HG02588 (cell line): ENCODE data around the gene IMP4.
A peak's percentile ranks its signal among the peaks of the same experiment; 100 is the strongest.

ENCODE experiments used
- ATAC-seq: cut with Tn5 transposase; IDR thresholded peaks from one replicate; pipeline ENCODE4 v1.9.1; 2021; ENCODE audit warnings: mild to moderate bottlenecking, moderate library complexity; ENCODE audit not compliant: unreplicated experiment

Gene IMP4

DNA sequence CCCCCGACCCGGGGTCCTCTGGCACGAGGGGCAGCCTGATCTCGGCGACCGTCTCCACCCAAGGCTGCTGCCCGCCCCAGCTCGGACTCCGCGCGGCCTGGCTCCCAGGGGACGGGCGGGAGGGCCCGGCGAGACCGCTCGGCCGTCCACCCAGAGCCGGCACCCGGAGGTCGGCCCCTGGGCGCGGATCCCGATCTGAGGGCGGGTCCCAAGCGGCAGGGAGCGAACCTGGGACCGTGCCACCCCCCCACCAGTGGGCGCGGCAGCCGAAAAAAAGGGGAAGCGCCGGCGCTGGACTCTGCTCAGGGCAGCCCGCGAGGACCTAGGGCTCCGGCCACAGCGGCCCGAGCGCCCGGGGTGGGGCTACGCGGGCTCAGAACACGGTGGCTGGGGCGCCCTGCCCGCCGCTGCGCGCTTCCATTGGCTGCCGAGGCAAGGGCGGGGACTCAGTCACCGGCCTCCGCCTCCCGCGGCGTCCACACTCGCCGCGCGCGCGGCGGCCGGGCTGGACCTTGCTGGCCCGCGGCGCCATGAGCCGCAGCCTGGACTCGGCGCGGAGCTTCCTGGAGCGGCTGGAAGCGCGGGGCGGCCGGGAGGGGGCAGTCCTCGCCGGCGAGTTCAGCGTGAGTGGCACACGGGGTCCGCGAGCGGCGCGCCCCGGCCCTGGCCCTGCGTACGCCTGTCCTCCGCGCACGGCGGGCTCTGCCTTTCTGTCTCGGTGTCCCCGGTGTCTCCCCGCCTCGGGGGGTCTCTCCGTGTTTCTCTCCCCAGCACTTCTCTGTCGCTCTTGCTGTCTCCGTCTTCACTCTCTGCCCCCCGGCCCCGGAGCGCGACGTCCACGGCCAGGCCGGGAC, 13.1 kb downstream of the IMP4 start, which contains the start of gene PTPN18:
Gene PTPN18 (plus strand): TSS at position 479 of the 854 bp plus-strand sequence. CDS start 52 bp downstream, at position 531.
- peak; percentile 90 for ATAC-seq

DNA sequence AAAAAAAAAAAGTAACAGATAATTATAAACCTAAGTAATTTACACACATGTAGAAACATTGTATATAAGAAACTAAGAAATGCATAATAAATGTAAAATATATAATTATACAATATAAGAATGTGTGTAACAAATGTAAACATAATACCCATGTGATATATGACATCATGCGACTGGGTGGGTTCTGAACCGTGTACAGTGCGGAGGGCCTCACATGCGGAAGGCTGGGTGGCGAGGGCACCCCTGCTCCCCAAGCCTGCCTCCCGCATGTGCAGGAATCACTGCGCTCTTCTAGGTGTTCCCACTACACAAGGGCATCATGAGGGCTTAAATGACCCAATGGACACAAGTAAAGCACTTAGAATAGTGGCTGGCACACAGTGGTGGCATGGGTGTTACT, 15.2 kb downstream of the IMP4 start:
- ATAC-seq, result no peak

DNA sequence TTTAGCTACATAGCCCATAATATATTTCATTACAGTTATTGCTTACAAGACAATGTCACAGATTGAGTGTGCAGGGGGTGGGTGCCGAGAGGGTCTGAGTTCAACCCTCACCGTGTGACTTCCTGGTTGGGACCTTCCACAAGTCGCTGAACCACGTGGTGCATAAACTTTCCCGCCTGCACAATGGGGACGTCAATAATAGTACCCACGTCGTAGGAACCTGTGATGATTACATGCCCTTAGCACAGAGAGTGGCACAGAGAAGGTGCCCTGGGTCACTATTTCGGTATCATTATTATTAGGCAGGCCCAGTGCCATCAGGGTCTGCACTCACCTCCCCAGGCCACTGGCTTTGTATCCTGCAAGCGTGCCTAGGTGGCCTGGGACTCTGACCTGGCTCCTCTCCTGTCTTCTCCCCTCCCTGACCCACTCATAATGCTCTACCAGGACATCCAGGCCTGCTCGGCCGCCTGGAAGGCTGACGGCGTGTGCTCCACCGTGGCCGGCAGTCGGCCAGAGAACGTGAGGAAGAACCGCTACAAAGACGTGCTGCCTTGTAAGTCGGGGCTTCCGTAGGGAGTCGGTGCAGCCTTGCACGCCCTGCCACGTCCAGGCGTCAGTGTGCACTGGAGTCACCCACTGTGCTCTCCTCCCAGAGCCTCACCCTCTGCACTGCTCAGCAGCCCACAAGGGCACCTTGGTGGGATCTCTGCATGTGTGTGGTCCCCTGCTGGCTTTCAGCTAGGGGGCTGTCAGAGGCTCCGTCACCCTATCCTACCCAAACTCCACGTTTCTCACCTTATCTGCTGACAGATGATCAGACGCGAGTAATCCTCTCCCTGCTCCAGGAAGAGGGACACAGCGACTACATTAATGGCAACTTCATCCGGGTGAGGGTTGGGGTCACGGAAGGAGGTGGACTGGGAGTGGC, 16.0 kb downstream of the IMP4 start:
- ATAC-seq, result no peak

DNA sequence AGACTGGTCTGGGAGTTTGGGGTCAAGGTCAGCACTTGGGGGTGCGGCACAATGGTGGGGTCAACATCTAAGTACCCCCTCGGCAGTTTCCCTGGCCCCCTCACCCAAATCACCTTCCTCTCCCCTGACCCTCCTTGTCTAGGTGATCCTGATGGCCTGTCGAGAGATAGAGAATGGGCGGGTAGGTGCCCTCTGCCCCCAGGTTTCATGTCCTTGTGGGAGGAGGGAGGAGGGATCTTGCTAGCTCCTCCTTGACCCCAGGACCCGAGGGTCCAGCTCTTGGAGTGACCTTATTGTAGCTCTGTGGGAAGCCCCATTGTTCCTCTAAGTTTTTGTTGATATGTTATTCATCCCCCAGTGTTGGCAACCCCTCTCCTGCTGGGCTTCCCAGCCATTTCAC, 16.8 kb downstream of the IMP4 start:
- no peak for ATAC-seq

DNA sequence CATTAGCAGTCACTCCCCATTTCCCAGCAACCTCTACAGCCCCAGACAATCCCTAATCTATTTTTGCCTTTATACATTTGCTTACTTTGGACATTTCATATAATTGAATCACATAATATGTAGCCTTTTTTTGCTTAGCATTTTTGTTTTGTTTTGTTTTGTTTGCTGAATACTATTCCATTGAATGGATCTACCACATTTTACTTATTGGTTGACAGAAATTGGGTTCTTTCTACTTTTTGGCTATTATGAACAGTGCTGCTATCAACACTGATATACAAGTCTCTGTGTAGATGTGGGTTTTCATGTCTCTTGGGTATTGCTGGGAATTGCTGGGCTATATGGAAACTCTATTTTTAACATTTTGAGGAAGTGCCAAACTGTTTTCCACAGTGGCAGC, 20.8 kb downstream of the IMP4 start:
- no peak for ATAC-seq

DNA sequence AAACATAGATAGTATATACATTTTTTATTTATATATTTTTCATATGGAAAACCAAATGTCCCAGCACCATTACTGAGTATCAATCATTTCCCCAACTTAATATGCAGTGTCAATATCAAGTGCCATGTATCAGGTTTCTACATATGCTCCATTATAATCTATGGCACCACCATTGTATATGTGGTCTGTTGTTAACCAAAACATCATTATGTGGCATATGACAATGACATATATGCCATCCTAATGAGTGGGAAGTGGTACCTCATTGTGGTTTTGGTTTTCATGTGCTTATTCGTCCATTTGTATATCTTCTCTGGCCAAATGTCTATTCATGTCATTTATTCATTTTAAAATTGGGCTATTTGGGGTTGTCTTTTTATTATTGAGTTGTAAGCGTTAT, 22.4 kb downstream of the IMP4 start:
- no peak for ATAC-seq

DNA sequence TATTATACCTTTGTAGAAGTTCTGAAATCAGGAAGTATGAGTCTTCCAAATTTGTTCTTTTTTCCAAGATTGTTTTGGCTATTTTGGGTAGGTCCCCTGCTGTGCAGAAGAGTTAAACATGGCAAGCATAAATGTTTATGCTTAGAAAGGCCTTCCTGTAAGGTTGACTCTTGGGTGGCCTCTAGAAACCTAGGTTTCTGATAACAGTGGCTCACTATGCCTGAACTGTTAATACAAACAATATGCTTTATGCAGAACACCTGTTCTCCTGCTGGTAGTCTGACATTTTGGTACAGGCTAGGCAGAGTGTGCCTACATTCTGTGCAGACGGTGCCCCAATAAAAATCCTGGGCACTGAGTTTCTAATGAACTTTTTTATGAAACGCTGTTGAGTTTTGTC, 23.3 kb downstream of the IMP4 start:
- no peak for ATAC-seq

DNA sequence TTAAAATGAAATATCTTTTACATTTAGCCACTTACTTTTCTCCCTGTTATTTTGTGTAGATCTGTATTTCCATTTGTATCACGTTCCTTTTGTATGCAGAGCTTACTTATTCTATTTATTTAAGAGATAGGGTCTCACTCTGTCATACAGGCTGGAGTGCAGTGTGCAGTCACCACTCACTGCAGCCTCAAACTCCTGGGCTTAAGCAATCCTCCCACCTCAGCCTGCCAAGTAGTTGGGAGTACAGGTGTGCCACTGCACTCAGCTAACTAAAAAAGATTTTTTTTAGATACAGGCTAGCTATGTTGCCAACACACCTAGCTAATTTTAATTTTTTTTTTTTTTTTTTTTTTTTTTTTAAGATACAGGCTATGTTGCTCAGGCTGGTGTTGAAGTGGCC, 24.0 kb downstream of the IMP4 start:
- no peak for ATAC-seq

DNA sequence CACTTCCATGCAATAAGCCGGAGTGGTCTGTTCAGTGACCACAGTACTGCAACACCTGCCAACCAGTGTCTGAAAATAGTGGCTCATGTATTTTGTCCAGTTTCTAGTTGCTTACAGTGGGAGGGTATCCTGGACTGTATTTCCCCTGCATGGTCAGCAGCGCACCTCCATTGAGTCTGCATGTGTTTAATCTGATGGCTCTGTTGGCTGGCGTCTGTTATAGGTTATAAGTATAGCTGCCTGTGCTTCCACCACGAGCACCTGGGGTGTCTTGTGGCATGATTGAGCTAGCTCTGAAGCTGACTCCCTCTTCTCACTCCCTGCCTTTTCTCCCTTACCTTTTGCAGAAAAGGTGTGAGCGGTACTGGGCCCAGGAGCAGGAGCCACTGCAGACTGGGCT, 26.1 kb downstream of the IMP4 start:
- no peak for ATAC-seq

DNA sequence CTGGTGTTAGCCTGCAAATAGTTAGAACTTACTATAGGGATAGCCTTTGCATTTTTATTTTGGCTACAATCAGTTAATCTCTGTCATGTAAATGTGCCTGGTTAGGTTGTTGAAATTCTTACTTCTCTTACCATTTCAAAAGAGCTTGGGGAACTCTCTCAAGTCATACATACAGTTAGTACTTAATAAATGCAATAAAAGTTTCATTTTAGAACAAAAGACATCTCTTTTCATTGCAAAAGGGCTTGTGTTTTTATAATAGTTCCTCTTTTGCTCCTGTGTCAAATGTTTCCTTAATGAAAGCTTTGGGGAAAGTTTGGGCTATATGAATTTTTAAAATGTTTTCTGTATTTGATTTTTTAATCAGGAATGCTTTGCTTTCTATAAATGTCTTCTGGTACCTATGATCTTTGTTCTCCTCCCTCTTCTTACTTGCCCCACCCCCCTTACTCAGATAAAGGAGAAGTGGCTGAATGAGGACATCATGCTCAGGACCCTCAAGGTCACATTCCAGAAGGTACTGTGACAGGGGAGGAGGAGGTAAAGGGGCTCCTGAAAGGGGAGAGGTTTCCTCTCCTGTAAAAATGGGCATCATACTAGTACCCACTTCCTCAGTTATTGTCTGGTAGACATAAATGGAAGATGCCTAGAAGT, 26.7 kb downstream of the IMP4 start:
- no peak for ATAC-seq

DNA sequence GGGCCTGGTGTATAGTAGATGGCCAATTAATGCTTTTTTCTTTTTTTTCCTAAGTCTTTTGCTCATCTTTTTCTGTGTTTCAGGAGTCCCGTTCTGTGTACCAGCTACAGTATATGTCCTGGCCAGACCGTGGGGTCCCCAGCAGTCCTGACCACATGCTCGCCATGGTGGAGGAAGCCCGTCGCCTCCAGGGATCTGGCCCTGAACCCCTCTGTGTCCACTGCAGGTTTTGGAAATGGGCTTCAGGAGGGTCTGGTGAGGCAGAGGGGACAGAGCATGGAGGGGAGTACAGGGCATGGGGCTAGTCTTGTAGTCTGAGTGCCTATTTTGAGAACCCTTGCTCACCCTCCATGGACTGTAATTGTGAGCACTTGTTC, 27.3 kb downstream of the IMP4 start:
- no peak for ATAC-seq

DNA sequence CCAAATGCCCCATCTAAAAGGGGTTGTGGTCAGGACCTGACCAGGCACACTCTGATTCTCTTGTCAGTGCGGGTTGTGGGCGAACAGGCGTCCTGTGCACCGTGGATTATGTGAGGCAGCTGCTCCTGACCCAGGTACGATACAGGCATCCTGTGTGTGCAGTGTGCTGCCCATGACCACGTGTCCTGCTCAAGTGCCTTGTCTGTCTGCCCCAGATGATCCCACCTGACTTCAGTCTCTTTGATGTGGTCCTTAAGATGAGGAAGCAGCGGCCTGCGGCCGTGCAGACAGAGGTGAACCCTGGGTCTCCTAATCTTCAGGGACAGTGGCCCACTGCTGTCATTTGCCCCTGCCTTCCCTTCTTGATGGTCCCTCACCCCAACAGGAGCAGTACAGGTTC, 27.8 kb downstream of the IMP4 start:
- ATAC-seq, result no peak

DNA sequence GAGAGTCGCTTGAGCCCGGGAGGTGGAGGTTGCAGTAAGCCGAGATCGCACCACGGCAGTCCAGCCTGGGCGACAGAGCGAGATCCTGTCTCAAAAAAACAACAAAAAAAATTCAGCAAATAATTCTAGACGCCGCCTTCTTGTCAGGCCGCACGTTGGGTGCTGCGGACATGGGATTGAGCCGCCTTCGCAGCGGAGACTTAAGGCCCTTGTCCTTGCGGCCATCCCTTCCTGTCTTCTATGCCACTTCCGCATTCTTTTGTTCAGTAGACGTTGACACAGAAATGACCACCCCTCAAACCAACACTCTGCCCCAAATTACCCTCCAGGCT, 29.0 kb downstream of the IMP4 start:
- peak; percentile 30 for ATAC-seq

DNA sequence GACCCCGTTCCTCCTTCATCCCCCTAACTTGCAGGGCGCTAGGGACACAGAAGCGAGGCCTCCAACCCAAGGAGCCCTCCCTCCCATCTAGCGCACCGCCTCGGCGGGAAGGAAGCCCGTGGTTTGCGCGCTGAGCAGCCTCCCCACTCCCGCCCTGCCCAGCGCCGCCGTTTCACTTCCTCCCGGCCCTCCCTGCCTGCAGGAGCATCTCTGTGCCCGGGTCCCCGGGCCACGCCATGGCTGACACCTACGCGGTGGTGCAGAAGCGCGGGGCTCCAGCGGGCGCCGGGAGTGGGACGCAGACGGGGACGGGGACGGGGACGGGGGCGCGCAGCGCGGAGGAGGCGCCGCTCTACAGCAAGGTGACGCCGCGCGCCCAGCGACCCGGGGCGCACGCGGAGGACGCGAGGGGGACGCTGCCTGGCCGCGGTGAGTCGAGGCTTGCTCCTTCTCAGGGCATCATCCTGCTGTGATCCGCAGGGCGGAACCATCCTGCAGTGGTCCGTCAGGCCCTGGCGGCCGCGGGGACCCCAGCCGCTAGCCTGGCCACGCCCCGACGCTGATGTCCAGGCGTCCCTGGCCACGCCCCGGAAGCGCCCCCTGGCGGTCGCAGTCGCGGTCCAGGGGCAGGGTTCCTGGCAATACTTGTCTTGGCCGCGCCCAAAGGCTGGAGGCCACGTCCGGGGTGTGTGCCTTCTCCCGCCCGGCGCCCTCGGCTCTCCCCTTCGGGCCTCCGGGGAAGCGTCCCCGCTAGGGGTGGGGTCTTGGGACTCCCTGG, 29.5 kb downstream of the IMP4 start:
- peak; percentile 72 for ATAC-seq

DNA sequence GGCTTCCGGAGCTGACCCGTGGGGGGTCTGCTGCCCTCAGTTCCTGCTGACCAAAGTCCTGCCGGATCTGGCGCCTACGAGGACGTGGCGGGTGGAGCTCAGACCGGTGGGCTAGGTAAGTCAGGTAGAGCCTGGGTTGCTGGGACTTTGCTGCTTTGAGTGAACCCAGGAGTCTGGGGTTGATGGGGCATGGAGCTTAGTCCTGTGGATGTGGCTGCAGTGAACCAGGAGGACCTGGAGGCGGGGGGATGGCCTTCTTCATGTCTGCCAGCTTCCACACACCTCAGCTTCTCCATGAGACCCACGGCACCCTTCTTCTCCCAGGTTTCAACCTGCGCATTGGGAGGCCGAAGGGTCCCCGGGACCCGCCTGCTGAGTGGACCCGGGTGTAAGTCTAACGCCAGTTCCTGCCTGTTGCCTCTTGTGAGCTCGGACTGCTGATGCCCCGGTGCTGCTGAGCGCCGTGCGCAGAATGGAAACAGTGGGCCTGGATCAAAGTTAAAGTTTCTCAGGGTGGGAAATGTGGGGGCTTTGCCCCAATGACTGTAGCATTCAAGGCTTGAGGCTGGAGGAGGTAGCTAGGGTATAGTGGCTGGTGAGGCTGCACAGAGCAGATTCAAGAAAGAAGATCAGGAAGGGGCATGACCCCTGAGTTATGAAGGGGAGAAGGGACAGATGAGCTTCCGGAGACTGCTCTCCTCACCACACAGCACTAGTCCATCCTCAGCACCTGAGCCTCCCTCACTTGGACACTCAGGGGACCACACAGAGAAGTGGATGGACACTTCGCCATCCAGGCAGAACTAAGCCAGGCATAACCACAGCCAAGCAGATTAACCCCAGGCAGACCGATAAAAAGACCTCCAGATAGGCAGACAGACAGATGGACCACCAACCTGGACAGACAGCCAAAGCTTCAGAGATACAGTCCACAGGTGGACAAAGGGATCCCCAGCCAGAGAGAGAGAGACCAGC, 30.4 kb downstream of the IMP4 start:
- no peak for ATAC-seq

DNA sequence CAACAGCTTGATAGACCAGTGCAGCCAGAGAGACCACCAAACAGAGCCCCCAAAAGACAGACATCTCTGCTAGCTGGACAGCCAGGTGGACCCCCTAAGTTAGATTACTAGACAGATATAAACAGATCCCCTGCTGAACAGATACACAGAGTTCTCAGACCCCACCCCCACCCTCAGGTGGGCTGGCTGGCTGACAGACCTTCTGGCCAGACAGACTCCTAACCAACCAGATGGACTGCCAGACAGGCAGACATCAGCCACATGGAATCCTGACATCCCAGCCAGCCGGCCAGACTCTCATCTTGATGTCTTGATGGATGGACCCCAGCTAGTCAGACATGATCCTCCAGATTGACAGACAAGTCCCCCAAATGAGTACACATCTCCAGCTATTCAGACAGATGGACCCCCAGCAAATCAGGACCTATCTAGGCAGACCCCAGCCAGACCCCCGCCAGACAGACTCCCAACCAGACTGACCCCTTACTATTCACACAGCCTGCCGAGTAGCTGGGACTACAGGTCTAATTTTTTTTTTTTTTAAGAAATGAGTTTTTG, 31.2 kb downstream of the IMP4 start:
- no peak for ATAC-seq

DNA sequence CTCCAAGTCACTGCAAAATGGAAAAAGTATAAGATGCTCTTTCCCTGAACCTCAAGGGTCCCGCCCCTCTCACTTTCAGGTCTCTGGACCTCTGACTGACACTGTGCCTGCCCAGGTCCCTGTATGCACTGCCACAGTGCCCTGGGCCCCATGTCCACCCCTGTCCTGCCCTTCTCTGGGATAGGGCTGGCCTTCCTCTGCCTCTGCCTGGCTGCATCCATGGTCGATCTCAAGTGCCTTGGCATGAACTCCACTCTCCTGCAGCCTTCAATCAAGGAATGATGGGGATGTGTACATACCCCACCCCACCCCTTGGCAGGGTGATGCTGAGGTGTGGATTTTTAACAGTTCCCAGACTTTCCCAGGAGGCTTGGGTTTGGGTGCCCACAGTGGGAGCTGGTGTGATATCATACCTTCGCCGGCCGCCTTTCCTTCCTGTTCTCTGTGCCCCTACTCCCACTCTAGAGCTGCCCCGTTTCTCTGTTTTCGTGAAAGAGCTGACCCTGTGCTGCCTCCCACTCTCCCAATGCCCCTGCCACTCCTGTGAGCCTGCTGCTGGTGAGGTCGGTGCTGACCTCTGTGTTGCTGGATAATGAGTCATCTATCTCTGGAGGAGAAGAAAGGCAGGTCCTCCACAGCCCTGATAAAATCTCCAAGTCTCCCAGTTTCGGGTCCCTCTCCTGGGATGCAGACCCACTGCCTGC, 32.0 kb downstream of the IMP4 start:
- no peak for ATAC-seq
